CD14-positive monocyte (primary cell): Measurements from ENCODE around the gene DLX4. TPM values are rescaled to one million over a fixed set of nuclear protein-coding genes. Genes with fewer than 3 reads are reported as not detected.

ENCODE experiments used
- DNase-seq, 3 donors: peaks; one replicate each; pipeline ENCODE4 v3.0.0-alpha.2; 2011 to 2022
- H2AFZ ChIP-seq: 2 replicates; pipeline ENCODE4 v1.6.0; 2012; ENCODE audit warnings: mild to moderate bottlenecking, low read depth, low read length, inconsistent platforms; ENCODE audit not compliant: insufficient read depth, poor library complexity, severe bottlenecking
- H3K27ac ChIP-seq, 2 donors: 1 replicate in 1 of 2; 2 replicates in 1 of 2; pipeline ENCODE4 v1.5.1; 2012 to 2013; ENCODE audit warnings: low read length in 2 of 2, control low read depth in 1 of 2, inconsistent platforms in 1 of 2, low read depth in 1 of 2, mild to moderate bottlenecking in 1 of 2
- H3K27me3 ChIP-seq, 2 donors: one replicate each; pipeline versions ENCODE4 v1.6.0 to v1.6.1; 2011 to 2013; ENCODE audit warnings: low read length in 2 of 2; ENCODE audit not compliant: control insufficient read depth in 2 of 2, insufficient read depth in 2 of 2
- H3K36me3 ChIP-seq, 2 donors: replicated peaks in 1 of 2; 1 replicate in 1 of 2; 2 replicates in 1 of 2; pipeline versions ENCODE4 v1.5.1 to v1.6.1; 2012 to 2013; ENCODE audit warnings: low read length in 2 of 2, control low read depth in 1 of 2, inconsistent platforms in 1 of 2, mild to moderate bottlenecking in 1 of 2; ENCODE audit not compliant: insufficient read depth in 2 of 2, control insufficient read depth in 1 of 2
- H3K4me1 ChIP-seq, 2 donors: 1 replicate in 1 of 2; 2 replicates in 1 of 2; pipeline versions ENCODE4 v1.5.1 to v1.6.1; 2012 to 2013; ENCODE audit warnings: low read length in 2 of 2, control low read depth in 1 of 2, inconsistent platforms in 1 of 2, mild to moderate bottlenecking in 1 of 2, moderate library complexity in 1 of 2; ENCODE audit not compliant: insufficient read depth in 2 of 2, control insufficient read depth in 1 of 2
- H3K4me2 ChIP-seq: replicated peaks from 2 replicates; pipeline ENCODE3; 2012; ENCODE audit warnings: low read length, moderate library complexity, mild to moderate bottlenecking; ENCODE audit not compliant: poor library complexity, severe bottlenecking; ENCODE audit errors: extremely low read depth
- H3K4me3 ChIP-seq, 3 experiments: fragments of 200-600 bp in 1 of 3; sonication (generic) in 1 of 3; replicated peaks in 1 of 3; 1 replicate in 2 of 3; 2 replicates in 1 of 3; pipeline ENCODE4 v1.5.1; 2011 to 2013; ENCODE audit warnings: low read length in 3 of 3, mild to moderate bottlenecking in 3 of 3, control low read depth in 2 of 3, low read depth in 2 of 3, inconsistent platforms in 1 of 3, moderate library complexity in 1 of 3
- H3K79me2 ChIP-seq: 2 replicates; pipeline ENCODE4 v1.6.0; 2012; ENCODE audit warnings: mild to moderate bottlenecking, control low read depth, inconsistent platforms, low read length, moderate library complexity; ENCODE audit not compliant: insufficient read depth
- H3K9ac ChIP-seq: 2 replicates; pipeline ENCODE4 v1.6.0; 2017; ENCODE audit warnings: low read length, mild to moderate bottlenecking; ENCODE audit not compliant: insufficient read depth, poor library complexity, severe bottlenecking
- H3K9me3 ChIP-seq, 2 donors: replicated peaks in 1 of 2; 1 replicate in 1 of 2; 2 replicates in 1 of 2; pipeline versions ENCODE4 v1.5.1 to v1.6.1; 2012 to 2013; ENCODE audit warnings: low read length in 2 of 2, control low read depth in 1 of 2; ENCODE audit not compliant: control insufficient read depth in 1 of 2, insufficient read depth in 1 of 2
- H4K20me1 ChIP-seq: 2 replicates; pipeline ENCODE4 v1.6.0; 2012; ENCODE audit warnings: mild to moderate bottlenecking, low read length, control low read depth, moderate library complexity; ENCODE audit not compliant: insufficient read depth
- H3K27ac Mint-ChIP-seq, 7 donors: one replicate each; pipeline ENCODE4 v1.8.0; 2020; ENCODE audit warnings: mild to moderate bottlenecking in 7 of 7, mixed read lengths in 7 of 7, moderate library complexity in 6 of 7, inconsistent platforms in 2 of 7
- H3K27me3 Mint-ChIP-seq, 3 donors: one replicate each; pipeline ENCODE4 v1.8.0; 2021 to 2022; ENCODE audit warnings: low read depth in 3 of 3, mild to moderate bottlenecking in 3 of 3, mixed read lengths in 3 of 3, moderate library complexity in 3 of 3, inconsistent platforms in 1 of 3
- H3K36me3 Mint-ChIP-seq, 2 donors: one replicate each; pipeline ENCODE4 v1.8.0; 2020; ENCODE audit warnings: mixed read lengths in 2 of 2, inconsistent platforms in 1 of 2, mild to moderate bottlenecking in 1 of 2
- H3K4me1 Mint-ChIP-seq: one replicate; pipeline ENCODE4 v1.8.0; 2020; ENCODE audit warnings: mild to moderate bottlenecking, mixed read lengths
- H3K4me3 Mint-ChIP-seq, 2 donors: one replicate each; pipeline ENCODE4 v1.8.0; 2020; ENCODE audit warnings: mild to moderate bottlenecking in 2 of 2, mixed read lengths in 2 of 2, moderate library complexity in 1 of 2
- H3K9me3 Mint-ChIP-seq, 7 donors: one replicate each; pipeline ENCODE4 v1.8.0; 2020 to 2022; ENCODE audit warnings: mixed read lengths in 7 of 7, mild to moderate bottlenecking in 6 of 7, moderate library complexity in 6 of 7, inconsistent platforms in 2 of 7
- CTCF ChIP-seq: fragments of 200-600 bp; IDR thresholded peaks from one replicate; pipeline ENCODE4 v1.8.0; 2022; ENCODE audit warnings: antibody characterized with exemption, mild to moderate bottlenecking
- WGBS: methylation state at CpG from one replicate; pipeline ENCODE4 v1.1.5; 2013; ENCODE audit warnings: missing lambda C conversion rate; ENCODE audit not compliant: insufficient coverage; 5-methylcytosine and 5-hydroxymethylcytosine counted together
- intact Hi-C, 2 donors: fragments of 100-400 bp; cut with micrococcal nuclease; formaldehyde crosslinking; loops; one replicate each; pipeline versions ENCODE4 v1.15.0 to v1.15.1; 2023
- polyA plus RNA-seq, 3 donors: library from polyadenylated mRNA; depleted of rRNA in 1 of 3; unstranded in 2 of 3; stranded (reverse) in 1 of 3; fragments of 300-500 nt in 2 of 3; fragments of >200 nt in 1 of 3; fragmentation: Illumina TruSeq in 2 of 3; gene quantifications; 1 replicate in 2 of 3; 2 replicates in 1 of 3; pipeline ENCODE4 v1.2.3, GENCODE V29; 2012 to 2021

Gene DLX4
- polyA plus RNA-seq, 3 donors: 0.20 to 3.5 TPM; not detected in 1

- Mint-ChIP-seq H3K27ac (peak overlapping the region in 1 of 7 donors; percentile 81), H3K27me3 (peaks cover 68 to 87% (median 80%) of the 10 kb centered on the region in 3 donors), H3K4me3 (peak overlapping the region; percentile 93 to 94), H3K4me1 (peaks cover 87% of the 10 kb centered on the region), H3K9me3 (peaks cover 0 to 49% (median 28%) of the 10 kb centered on the region in 7 donors), H3K36me3 (peaks cover 30 to 41% of the 10 kb centered on the region in 2 donors)
- intact Hi-C loops: no loop called here
- Histone ChIP-seq H3K27ac (peak overlapping the region in 1 of 2 donors; percentile 34), H3K4me1 (peaks cover 79 to 83% of the 10 kb centered on the region in 2 donors), H3K36me3 (no peaks in the 10 kb centered on the region), H3K79me2 (no peaks in the 10 kb centered on the region), H3K4me3 (peak overlapping the region; percentile 44 to 88 (median 81)), H4K20me1 (no peaks in the 10 kb centered on the region), H2AFZ (peak overlapping the region; percentile 81), H3K4me2 (peak overlapping the region; percentile 96), H3K9me3 (peaks cover 0 to 42% of the 10 kb centered on the region in 2 donors), H3K9ac (peak overlapping the region; percentile 67), H3K27me3 (peaks cover 55 to 76% of the 10 kb centered on the region in 2 donors)
- TF ChIP-seq CTCF: no peak
- no peak for DNase-seq
- 8% methylated on average over 6 of the region's 10 CpGs for WGBS
Measured at GRCh38 chr17:49967621-49968404, 1.2 kb upstream of the DLX4 start.

- intact Hi-C loops: no loop called here
- Histone ChIP-seq H3K79me2 (no peaks in the 10 kb centered on the region), H3K27ac (peak overlapping the region; percentile 40 to 85), H3K36me3 (no peaks in the 10 kb centered on the region), H3K27me3 (peaks cover 55 to 76% of the 10 kb centered on the region in 2 donors), H2AFZ (peak overlapping the region; percentile 81), H3K4me2 (peak overlapping the region; percentile 96), H3K9me3 (peaks cover 0 to 39% of the 10 kb centered on the region in 2 donors), H3K9ac (peak overlapping the region; percentile 67), H4K20me1 (no peaks in the 10 kb centered on the region), H3K4me1 (peaks cover 75 to 77% of the 10 kb centered on the region in 2 donors), H3K4me3 (peak overlapping the region; percentile 44 to 88 (median 81))
- Mint-ChIP-seq H3K27ac (peak overlapping the region; percentile 37 to 97 (median 93)), H3K9me3 (peaks cover 0 to 44% (median 22%) of the 10 kb centered on the region in 7 donors), H3K27me3 (peaks cover 68 to 87% (median 80%) of the 10 kb centered on the region in 3 donors), H3K4me1 (peaks cover 82% of the 10 kb centered on the region), H3K36me3 (peaks cover 22 to 38% of the 10 kb centered on the region in 2 donors), H3K4me3 (peak overlapping the region; percentile 93 to 96)
- under 1% methylated on average over 54 of the region's 64 CpGs for WGBS
- no peak for TF ChIP-seq CTCF
- DNase-seq: peak; percentile 60 to 77 (median 76)
Measured at GRCh38 chr17:49968405-49969133, 421 bp upstream of the DLX4 start.
